Measurements from ENCODE around the gene PTCRA.
"Not testable (repeated sequence)": the region's sequence is repeated elsewhere in the genome, so short reads cannot be mapped to it uniquely, and the experiment has no call there.

The PTCRA gene

DNA sequence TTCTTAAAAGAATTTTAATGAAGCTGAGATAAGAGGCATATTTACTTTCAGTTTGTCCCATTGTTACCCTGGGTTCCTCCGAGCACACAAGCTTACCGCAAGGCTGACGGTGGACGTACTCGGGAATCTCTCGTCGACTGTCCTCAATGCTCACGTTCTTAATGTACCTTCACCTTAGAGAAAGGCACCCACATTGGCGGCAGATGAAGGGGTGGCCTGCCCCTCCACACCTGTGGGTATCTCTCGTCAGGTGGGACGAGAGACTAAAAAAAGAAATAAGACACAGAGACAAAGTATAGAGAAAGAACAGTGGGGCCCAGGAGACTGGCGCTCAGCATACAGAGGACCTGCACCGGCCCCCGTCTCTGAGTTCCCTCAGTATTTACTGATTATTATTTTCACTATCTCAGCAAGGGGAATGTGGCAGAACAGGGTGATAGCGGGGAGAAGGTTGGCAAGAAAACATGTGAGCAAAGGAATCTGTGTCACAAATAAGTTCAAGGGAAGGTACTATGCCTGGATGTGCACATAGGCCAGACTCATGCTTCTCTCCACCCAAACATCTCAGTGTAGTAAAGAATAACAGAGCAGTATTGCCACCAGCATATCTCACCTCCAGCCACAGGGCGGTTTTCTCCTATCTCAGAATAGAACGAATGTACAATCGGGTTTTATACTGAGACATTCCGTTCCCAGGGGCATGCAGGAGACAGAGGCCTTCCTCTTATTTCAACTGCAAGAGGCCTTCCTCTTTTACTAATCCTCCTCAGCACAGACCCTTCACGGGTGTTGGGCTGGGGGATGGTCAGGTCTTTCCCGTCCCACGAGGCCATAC is 13.2 kb upstream of the PTCRA start:
- not testable (repeated sequence) for DNase-seq (ENCODE audit: low spot score)

DNA sequence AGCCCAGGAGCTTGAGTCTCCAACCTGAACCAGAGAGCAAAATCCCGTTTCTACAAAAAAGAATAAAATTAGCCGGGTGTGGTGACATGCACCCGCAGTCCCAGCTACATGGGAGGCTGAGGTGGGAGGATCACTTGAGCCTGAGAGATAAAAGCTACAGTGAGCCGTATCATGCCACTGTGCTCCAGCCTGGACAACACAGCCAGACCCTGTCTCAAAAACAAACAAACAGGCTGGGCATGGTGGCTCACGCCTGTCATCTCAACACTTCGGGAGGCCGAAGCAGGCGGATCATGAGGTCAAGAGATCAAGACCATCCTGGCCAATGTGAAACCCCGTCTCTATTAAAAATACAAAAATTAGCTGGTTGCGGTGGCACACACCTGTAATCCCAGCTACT is 11.4 kb upstream of the PTCRA start:
- DNase-seq (ENCODE audit: low spot score), result no peak

DNA sequence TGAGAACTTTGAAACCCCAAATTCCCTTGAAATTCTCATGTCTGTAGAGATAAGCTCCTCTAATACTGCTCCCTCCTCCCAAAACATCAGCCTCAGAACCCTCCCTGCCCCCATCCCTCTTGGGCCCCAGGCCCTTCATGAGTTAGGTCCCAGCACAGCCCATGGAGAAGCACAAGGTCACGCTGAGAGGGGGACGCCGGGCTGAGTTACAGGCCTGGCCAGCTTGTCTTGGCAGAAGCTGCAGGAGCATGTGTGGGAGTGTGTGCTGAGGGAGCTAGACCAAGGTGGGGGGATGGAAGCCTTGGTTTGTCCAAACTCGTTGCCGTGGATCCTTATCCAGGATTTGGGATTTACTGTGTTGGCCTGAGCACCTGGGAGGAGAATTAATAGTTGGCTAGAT is 8.5 kb upstream of the PTCRA start:
- no peak for DNase-seq (ENCODE audit: low spot score)

DNA sequence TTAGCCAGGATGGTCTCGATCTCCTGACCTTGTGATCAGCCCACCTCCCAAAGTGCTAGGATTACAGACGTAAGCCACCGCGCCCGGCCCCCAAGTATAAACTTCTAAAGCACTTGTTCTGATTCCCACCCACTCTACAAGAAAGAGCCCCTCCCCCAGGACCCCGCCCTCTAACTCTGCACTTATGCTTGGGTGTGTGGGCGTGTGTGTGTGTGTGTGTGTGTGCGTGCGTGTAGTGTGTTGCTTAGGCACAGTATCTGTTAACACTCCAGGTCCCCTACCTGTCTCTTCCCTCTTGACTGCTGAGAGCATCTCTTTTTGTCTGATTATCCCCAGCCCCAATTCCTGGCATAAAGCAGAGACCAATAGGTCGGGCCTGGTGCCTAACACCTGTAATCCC is 6.0 kb upstream of the PTCRA start:
- DNase-seq (ENCODE audit: low spot score), result no peak

DNA sequence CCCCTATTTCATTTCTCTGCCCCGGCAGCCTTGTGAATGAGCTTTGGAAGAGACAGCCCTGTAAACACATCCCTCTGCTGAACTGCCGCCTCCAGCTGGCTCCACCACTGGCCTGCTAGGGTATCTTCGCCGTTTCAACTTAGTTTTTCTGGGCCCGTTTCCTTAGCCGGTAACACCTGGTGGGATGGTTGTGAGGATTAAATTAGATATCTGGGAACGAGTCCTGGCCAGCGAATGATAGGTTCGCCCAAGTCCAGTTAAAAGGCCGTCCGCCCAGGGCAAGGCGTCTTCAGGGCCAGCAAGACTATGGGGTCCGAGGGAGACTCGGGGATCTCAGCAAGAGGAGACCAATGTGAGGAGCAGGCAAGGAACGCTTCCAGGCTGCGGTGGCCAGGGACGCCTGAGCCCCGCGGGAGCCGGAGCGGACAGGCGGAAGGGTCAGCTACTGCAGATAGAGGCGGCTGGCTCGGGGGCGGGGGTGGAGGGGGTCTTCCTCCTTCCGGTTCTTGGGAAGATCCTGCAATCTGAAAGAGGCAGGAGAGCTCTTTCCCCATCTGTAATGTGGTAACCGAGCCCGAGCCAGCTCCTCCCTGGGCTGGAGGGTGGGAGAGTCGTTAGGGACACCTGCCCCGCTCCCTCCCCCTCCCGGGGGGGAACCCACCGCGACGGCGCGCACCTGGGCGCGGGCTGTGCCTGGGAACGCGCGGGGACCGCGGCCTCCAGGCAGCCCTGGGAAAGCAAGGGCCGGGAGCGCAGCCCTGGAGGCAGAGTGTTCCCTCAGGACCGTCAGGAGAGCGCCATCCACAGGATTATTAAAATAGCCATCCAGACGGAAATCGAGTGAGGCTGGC is 4.5 kb upstream of the PTCRA start:
- DNase-seq (ENCODE audit: low spot score), result no peak

DNA sequence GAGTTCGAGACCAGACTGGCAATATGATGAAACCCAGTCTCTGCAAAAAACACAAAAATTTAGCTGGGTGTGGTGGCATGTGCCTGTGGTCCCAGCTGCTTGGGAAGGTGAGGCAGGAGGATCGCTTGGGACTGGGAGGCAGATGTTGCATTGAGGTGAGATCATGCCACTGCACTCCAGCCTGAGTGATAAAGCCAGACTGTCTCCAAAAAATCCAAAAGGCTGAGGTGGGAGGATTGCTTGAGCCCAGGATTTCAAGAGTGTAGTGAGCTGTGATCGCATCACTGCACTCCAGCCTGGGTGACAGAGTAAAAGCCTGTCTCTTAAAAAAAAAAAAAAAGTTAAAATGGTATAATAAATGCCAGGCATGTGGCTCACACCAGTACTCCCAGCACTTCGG is 1.3 kb upstream of the PTCRA start:
- DNase-seq (ENCODE audit: low spot score), result no peak

DNA sequence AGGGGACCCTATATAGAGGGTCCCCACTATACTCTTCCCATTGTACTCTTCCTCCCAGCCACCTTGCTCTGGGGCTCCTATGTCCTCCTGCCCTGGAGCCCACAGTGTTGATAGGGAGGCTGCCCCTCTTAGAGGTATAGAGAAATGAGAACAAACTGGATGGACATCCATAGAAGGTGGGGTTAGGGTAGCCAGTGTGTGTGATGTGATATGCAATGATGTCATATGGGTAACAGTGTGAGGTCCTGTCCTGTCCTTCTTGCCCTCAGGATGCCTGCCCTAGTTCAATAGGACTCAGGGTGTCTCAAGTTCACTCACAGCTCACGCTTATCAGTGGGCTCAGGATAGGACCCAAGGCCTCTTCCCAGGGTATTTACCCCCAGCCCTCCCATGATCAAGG is 435 bp downstream of the PTCRA start:
- no peak for DNase-seq (ENCODE audit: low spot score)

DNA sequence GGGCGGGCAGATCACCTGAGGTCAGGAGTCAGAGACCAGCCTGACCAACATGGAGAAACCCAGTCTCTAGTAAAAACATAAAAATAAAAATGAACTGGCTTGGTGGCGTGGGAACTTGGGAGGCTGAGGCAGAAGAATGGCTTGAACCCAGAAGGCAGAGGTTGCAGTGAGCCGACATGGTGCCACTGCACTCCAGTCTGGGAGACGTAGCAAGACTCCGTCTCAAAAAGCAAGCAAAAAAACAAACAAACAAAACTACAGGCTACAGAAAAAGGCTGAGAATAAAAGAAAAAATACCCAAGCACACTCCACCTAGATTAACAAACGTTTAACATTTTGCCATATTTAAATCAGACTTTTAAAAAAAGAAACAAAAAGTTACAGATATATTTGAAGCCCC is 5.9 kb downstream of the PTCRA start:
- DNase-seq (ENCODE audit: low spot score), result no peak

DNA sequence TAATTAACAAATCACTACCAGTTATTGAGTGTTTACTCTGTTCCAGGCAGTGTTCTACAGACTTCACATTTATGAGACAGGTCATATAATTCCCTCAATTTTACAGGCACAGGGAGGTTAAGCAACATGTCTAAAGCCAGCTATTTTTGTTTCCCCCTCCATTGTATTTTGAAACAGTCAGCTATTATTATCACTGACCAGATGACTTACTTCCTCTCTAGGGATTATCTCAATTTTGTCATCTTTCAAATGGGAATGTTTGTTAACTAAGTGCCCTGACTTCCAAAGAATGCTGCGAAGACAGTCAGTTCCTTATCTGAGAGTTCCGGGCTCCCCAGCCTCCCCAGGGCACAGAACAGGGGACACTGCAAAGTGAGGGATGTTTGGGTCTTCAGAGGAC is 7.8 kb downstream of the PTCRA start:
- DNase-seq (ENCODE audit: low spot score), result peak; percentile 31

DNA sequence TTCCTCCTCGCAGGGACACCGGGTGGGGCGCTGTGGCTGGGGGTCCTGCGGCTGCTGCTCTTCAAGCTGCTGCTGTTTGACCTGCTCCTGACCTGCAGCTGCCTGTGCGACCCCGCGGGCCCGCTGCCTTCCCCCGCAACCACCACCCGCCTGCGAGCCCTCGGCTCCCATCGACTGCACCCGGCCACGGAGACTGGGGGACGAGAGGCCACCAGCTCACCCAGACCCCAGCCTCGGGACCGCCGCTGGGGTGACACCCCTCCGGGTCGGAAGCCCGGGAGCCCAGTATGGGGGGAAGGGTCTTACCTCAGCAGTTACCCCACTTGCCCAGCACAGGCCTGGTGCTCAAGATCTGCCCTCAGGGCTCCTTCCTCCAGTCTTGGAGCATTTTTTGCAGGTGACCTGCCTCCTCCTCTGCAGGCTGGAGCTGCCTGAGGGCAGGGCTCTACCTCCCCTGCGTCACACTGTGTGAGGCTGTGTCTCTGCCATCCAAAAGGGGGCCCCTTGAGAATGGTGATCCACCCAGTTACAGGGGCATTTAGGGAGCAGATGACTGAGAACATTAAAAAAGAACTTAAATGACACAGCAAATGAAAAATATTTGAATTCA is 9.5 kb downstream of the PTCRA start:
- no peak for DNase-seq (ENCODE audit: low spot score)

DNA sequence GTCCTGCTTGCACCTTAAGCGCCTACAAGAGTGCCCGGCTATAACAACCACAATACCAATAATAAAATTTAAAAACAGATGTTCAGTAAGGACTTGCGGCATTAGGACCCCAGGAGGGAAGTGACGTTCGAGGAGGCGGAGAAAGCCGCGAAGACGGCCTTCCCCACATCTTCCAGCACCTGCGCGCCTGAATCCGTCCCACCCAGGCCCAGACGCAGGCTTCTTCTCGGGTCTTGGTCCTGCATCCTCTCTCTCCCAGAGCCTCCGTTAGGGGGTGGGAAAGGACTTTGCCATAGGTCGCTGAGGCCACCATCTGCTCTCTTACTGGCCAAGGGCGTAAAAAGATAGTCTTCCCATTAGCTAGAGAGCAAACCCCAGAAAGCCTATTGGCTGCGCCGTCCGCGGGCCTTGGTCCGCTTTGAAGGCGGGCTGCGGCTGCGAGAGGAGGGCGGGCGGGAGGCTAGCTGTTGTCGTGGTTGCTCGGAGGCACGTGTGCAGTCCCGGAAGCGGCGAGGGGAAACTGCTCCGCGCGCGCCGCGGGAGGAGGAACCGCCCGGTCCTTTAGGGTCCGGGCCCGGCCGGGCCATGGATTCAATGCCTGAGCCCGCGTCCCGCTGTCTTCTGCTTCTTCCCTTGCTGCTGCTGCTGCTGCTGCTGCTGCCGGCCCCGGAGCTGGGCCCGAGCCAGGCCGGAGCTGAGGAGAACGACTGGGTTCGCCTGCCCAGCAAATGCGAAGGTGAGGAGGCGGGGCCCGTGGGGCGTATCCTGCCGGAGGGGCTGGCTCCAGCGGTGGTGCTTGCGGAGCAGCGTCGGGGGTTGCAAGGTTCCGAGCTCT is 13.3 kb downstream of the PTCRA start, which contains the start of gene CNPY3:
CNPY3 (plus strand) TSS at position 495 of the 835 bp plus-strand sequence; CDS start at position 586, 91 bp downstream.
- peak; percentile 95 for DNase-seq (ENCODE audit: low spot score)

DNA sequence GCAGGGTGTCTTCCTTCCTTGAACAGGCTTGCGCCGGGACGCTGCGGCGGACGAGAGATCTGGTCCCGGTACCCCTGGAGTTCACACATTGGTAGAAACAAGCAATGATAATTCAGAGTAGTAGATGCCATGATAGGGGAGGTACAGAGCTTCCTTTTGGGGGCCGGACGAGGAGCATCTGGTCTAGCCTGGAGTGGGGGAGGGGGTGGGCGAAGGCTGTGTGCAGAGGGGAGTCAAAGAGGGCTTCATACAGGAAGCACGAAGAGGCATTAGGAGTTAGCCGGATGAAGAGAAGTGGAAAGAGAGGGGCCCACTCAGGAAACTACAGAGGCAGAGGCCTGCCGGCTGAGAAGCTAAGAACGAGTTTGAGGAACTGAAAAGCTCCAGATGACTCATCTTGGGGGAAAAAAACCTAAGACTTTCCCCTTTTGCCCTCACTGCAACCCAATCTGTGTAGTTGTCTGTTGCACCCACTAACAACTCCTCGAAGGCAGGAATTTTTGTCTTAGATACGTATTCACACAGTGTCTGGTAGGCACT is 14.0 kb downstream of the PTCRA start:
- DNase-seq (ENCODE audit: low spot score), result peak; percentile 48

DNA sequence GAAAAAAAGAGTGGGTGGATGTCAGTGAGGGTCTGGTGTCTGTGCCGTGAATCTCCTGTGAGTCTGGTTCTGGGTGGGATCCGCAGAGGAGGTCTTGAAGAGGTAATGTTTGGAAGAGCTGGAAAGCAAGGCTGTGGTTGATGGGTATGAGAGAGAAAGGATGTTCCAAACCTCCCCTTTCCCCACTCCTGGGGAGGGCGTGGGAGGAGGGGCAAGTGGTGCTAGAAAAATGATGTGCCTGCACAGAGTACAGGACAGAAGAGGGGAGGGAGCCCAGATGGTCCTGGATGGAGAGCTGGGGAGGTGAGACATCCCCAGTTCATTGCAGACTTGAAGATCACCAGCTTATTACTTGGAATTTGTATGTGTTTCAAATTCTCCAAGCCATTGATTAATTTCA is 16.6 kb downstream of the PTCRA start:
- no peak for DNase-seq (ENCODE audit: low spot score)

DNA sequence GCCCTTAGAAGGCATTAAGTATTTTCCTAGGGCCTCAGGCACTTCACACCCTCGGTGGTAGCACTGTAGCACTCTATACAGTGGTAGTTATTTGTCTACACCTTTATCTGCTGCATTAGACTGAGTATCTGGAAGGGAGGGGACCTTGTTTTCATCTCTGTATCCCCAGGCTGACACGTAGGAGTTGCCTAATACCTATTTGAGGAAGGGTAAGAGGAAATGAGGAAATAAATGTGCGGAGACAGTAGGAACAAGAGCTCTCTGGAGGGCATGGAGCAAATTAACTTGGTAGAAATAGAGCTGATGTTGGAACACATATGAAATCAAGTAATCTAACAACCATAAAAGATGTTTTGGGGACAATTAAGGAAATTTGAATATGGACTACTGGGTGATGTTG is 17.4 kb downstream of the PTCRA start:
- no peak for DNase-seq (ENCODE audit: low spot score)

DNA sequence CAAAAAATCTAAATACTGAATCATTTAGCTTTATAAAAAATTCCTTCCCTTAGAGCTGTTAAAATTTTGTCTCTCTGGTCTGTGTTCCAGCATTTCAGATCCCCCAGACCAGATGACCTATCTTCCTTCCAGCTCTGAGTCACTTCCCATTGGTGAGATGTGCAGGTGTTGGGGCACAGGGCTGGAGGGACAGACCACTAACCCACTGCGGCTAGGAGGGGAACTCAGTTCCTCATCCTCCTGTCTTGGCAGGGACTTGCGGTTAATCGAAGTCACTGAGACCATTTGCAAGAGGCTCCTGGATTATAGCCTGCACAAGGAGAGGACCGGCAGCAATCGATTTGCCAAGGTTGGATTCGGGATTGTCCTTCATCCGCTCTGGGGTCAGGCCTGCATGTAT is 19.5 kb downstream of the PTCRA start:
- DNase-seq (ENCODE audit: low spot score), result no peak

DNA sequence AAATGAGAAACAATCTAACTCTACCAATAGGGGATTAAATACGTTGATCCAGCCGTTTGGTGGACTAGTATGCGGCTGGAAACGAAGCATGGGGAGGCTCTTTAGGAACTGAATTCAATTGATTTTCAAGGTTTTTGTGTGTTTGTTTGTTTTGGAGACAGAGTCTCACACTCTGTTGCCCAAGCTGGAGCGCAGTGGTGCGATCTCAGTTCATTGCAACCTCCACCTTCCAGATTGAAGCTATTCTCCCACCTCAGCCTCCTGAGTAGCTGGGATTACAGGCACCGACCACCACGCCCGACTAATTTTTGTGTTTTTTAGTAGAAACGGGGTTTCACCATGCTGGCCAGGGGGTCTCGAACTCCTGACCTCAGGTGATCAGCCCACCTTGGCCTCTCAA is 20.5 kb downstream of the PTCRA start:
- no peak for DNase-seq (ENCODE audit: low spot score)

DNA sequence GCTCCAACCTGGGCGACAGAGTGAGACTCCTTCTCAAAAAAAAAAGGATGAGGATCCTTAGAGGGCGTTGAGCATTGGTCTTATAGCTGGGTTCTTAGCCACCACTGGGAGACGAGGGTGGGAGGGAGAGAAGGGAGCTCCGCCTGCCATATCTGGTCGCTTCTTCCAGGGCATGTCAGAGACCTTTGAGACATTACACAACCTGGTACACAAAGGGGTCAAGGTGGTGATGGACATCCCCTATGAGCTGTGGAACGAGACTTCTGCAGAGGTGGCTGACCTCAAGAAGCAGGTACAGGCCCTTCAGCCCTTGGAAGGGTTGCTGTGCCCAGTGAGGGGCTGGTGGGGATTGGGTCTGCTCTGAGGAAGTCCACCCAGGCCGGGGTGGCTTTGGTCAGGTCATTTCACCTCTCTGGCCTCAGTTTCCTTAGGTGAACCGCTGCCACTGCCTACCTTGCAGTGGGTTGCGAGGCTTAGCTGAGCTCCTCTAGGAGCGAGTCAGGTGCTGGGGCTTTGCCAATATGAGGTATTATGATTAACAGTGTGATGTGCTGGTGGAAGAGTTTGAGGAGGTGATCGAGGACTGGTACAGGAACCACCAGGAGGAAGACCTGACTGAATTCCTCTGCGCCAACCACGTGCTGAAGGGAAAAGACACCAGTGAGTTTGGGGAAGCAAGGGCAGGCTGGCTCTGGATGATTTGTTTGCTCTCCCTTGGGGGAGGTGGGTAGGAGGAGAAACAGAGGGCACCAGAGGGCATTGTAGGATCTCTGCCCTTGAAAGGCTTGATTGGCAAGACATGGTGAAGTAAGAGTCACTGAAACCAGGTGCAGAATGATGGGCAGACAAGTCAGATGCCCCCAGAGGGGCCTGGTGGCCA is 21.9 kb downstream of the PTCRA start:
- no peak for DNase-seq (ENCODE audit: low spot score)

DNA sequence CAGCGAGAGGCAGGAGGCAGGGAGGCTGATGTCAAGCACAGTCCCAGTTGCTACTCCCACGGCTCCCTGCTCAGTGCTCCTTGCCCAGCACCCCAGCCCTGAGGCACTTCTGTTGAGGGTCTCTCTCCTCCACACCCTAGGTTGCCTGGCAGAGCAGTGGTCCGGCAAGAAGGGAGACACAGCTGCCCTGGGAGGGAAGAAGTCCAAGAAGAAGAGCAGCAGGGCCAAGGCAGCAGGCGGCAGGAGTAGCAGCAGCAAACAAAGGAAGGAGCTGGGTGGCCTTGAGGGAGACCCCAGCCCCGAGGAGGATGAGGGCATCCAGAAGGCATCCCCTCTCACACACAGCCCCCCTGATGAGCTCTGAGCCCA is 22.6 kb downstream of the PTCRA start:
- no peak for DNase-seq (ENCODE audit: low spot score)

DNA sequence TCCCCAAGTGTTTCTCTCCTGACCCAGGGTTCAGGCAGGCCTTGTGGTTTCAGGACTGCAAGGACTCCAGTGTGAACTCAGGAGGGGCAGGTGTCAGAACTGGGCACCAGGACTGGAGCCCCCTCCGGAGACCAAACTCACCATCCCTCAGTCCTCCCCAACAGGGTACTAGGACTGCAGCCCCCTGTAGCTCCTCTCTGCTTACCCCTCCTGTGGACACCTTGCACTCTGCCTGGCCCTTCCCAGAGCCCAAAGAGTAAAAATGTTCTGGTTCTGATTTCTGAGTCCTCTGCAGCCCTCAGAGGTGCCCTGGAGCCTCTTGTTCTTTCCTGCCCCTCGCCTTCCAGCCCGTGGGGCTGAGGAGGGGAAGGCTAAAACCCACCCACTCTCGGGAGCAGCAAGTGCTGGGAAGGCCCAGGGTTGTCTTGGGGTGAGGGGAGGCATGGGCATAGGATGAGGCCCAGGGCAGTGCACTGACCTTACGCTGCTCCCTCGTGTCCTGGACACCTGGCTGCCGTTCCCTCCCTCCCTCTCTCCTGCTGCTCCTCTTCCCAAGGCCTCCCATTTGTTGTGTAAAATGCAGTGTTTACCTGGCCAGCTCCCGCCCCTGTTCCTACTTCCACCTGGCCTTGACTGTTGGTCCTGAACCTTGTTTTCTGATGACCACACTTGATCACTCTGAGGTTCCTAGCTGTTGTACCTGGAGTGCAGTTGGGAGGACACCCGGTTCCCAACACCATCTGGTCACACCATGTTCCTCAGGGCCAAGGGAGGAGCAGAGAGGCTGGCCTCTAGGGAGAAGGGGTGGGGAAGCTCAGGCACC is 23.3 kb downstream of the PTCRA start:
- DNase-seq (ENCODE audit: low spot score), result no peak

DNA sequence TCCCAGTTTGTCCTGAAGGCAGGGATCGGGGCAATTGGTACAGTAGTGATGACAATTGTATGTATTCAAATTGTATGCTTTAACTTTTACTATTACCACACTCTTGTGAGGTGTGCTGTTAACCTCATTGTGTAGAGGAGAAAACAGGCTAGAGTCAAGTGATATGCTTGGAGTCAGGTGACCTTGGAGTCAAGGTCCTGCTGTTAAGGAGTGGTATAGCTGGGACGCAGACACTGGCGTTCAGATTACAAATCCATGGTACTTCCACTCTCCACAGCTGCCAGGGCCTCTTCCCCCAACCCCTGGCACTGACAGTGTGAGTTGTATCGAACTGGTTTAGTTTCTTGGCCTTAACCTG is 23.9 kb downstream of the PTCRA start:
- no peak for DNase-seq (ENCODE audit: low spot score)
